Measurements from ENCODE around the gene TNPO1. TPM values are rescaled to one million over a fixed set of nuclear protein-coding genes. Genes with fewer than 3 reads are reported as not detected.

The TNPO1 gene
- total RNA-seq, 1 experiment from 2014 or later, result 148 TPM

DNA sequence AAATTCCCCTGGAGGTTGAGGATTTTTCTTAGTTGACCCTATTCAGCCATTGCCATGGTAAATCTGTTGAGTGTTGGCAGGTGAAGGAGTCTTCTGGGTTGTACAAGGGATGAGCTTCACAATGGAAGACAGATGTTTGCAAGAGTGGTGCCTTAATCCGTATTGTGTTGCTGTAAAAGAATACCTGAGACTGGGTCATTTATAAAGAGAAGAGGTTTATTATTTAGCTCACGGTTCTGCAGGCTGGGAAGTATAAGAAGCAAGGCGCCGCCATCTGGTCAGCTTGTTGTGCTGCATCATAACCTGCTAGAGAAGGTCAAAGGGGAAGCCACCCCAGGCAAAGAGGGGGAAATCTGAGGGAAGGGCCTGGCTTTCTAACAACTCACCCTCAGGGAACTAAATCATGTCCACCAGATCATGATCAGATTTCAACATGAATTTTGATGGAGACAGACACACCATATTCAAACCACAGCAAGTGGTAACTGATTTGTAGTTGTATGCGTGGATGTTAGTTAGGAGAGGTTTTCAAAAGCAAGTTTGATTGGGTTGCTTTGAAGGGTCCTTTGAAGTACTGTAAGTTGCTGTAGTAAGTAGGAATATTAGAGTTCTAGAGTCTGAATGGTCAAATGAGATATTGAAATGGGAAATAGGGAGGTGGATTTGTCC, 2.5 kb downstream of the TNPO1 start:
- H3K27ac Mint-ChIP-seq (ENCODE audit: unreplicated experiment), result no peak overlapping the region
- no peaks in the 10 kb centered on the region for H3K36me3 ChIP-seq (ENCODE audit: control insufficient read depth, insufficient read depth, low read length)
- peaks cover 11% of the 10 kb centered on the region for H3K4me1 Mint-ChIP-seq (ENCODE audit: low read depth, unreplicated experiment)
- BruUV-seq (replicated peaks), result no TSS peak
- H3K9me3 ChIP-seq, result no peaks in the 10 kb centered on the region
- TF ChIP-seq, protein P1, sequence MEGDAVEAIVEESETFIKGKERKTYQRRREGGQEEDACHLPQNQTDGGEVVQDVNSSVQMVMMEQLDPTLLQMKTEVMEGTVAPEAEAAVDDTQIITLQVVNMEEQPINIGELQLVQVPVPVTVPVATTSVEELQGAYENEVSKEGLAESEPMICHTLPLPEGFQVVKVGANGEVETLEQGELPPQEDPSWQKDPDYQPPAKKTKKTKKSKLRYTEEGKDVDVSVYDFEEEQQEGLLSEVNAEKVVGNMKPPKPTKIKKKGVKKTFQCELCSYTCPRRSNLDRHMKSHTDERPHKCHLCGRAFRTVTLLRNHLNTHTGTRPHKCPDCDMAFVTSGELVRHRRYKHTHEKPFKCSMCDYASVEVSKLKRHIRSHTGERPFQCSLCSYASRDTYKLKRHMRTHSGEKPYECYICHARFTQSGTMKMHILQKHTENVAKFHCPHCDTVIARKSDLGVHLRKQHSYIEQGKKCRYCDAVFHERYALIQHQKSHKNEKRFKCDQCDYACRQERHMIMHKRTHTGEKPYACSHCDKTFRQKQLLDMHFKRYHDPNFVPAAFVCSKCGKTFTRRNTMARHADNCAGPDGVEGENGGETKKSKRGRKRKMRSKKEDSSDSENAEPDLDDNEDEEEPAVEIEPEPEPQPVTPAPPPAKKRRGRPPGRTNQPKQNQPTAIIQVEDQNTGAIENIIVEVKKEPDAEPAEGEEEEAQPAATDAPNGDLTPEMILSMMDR (IDR thresholded peaks at IDR 0.05; ENCODE audit: insufficient read depth in 1 of 2, low read depth in 1 of 2, low read length in 1 of 2, severe bottlenecking in 1 of 2, unreplicated experiment in 1 of 2), result peak; percentile 64 to 82
- ChIA-PET CTCF (interaction anchor here (0.7 to 1.1 kb wide), 6 partner anchors 46 to 453 kb away, joined by 3 to 53 read pairs (median 4); no protein-coding TSS in a partner anchor), POLR2A (no interaction called here)
- DNase-seq, result peak; percentile 61 to 67
- H3K36me3 Mint-ChIP-seq (ENCODE audit: insufficient read depth, unreplicated experiment), result peaks cover 5% of the 10 kb centered on the region
- no peaks in the 10 kb centered on the region for H3K27me3 ChIP-seq (replicated peaks; ENCODE audit: control insufficient read depth, insufficient read depth, low read length)
- H3K9me3 Mint-ChIP-seq (ENCODE audit: unreplicated experiment), result no peaks in the 10 kb centered on the region
- no peak overlapping the region for H3K4me3 Mint-ChIP-seq (ENCODE audit: unreplicated experiment)
- H3K4me1 ChIP-seq, result peaks cover 15% of the 10 kb centered on the region
- no peaks in the 10 kb centered on the region for H3K27me3 Mint-ChIP-seq (ENCODE audit: insufficient read depth, unreplicated experiment)
- H3K4me3 ChIP-seq (ENCODE audit: low read depth, low read length), result no peak overlapping the region
- intact Hi-C loops (cut with micrococcal nuclease; ENCODE audit: unreplicated experiment), result loop anchor here (1.0 to 2.0 kb wide), 5 partner anchors 29 to 453 kb away; no protein-coding TSS in a partner anchor

DNA sequence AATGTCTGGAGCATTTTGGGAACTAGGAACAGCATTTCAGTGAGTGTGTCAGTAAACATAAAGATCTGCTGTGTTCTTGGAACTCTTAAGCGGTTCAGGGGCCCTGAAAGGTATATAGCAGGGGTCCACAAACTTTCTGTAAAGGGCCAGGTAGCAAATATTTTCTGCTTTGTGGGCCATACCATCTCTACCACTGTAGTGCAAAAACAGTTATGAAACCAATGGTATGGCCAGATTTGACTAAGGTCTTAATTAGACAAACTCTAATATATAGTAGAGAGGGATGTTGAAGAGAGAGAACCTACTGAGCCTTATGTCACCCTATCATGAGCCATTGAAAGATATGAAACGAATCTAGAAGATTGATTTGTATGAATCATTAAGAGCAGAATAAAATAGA, 5.3 kb downstream of the TNPO1 start:
- H3K4me3 Mint-ChIP-seq (ENCODE audit: unreplicated experiment), result no peak overlapping the region
- peaks cover 11% of the 10 kb centered on the region for H3K4me1 Mint-ChIP-seq (ENCODE audit: low read depth, unreplicated experiment)

DNA sequence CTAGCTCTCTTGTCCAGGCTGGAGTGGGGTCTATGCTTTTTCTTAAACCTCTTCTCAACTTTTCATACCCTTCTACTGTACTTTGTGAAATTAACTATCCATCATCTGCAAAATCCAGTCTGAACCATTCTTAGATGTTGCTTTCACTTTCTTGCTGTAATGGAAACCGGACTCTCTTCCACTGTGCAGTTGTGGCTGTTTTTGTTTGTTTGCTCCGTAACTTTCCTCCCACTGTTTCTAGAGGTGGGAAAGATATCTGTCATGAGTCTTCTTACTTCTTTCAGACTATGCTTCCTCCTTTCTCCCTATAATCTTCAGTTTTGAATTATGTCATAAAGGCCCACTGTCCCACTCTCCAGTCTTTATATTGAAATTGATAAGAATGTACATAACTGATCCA, 6.5 kb downstream of the TNPO1 start:
- ChIA-PET POLR2A (no interaction called here), CTCF (interaction anchor here (0.7 kb wide), 1 partner anchor 19 kb away, joined by 5 read pairs; no protein-coding TSS in a partner anchor)
- Mint-ChIP-seq H3K4me1 (ENCODE audit: low read depth, unreplicated experiment) (peaks cover 11% of the 10 kb centered on the region), H3K27me3 (ENCODE audit: insufficient read depth, unreplicated experiment) (no peaks in the 10 kb centered on the region), H3K4me3 (ENCODE audit: unreplicated experiment) (no peak overlapping the region), H3K27ac (ENCODE audit: unreplicated experiment) (no peak overlapping the region), H3K36me3 (ENCODE audit: insufficient read depth, unreplicated experiment) (no peaks in the 10 kb centered on the region), H3K9me3 (ENCODE audit: unreplicated experiment) (no peaks in the 10 kb centered on the region)
- Histone ChIP-seq H3K9me3 (no peaks in the 10 kb centered on the region), H3K27me3 (replicated peaks; ENCODE audit: control insufficient read depth, insufficient read depth, low read length) (no peaks in the 10 kb centered on the region), H3K4me1 (peaks cover 9% of the 10 kb centered on the region), H3K36me3 (ENCODE audit: control insufficient read depth, insufficient read depth, low read length) (no peaks in the 10 kb centered on the region), H3K4me3 (ENCODE audit: low read depth, low read length) (no peak overlapping the region)
- TF ChIP-seq, protein P1 (IDR thresholded peaks at IDR 0.05; ENCODE audit: insufficient read depth in 1 of 2, low read depth in 1 of 2, low read length in 1 of 2, severe bottlenecking in 1 of 2, unreplicated experiment in 1 of 2), result no peak
- intact Hi-C loops (cut with micrococcal nuclease; ENCODE audit: unreplicated experiment), result no loop called here
- no peak for DNase-seq
- no TSS peak for BruUV-seq (replicated peaks)

More for the DNA sequence above, 5.3 kb downstream of the TNPO1 start:
- Mint-ChIP-seq H3K27me3 (ENCODE audit: insufficient read depth, unreplicated experiment) (no peaks in the 10 kb centered on the region), H3K36me3 (ENCODE audit: insufficient read depth, unreplicated experiment) (no peaks in the 10 kb centered on the region), H3K27ac (ENCODE audit: unreplicated experiment) (no peak overlapping the region), H3K9me3 (ENCODE audit: unreplicated experiment) (no peaks in the 10 kb centered on the region)
- CTCF ChIA-PET, result no interaction called here
- Histone ChIP-seq H3K4me3 (ENCODE audit: low read depth, low read length) (no peak overlapping the region), H3K36me3 (ENCODE audit: control insufficient read depth, insufficient read depth, low read length) (no peaks in the 10 kb centered on the region), H3K9me3 (no peaks in the 10 kb centered on the region), H3K4me1 (peaks cover 15% of the 10 kb centered on the region), H3K27me3 (replicated peaks; ENCODE audit: control insufficient read depth, insufficient read depth, low read length) (no peaks in the 10 kb centered on the region)
- TF ChIP-seq, protein P1 (IDR thresholded peaks at IDR 0.05; ENCODE audit: insufficient read depth in 1 of 2, low read depth in 1 of 2, low read length in 1 of 2, severe bottlenecking in 1 of 2, unreplicated experiment in 1 of 2), result no peak
- intact Hi-C loops (cut with micrococcal nuclease; ENCODE audit: unreplicated experiment), result no loop called here
- DNase-seq, result no peak
- POLR2A ChIA-PET, result no interaction called here
- BruUV-seq (replicated peaks), result no TSS peak
